ENCODE data around the gene TTC17.

DNA sequence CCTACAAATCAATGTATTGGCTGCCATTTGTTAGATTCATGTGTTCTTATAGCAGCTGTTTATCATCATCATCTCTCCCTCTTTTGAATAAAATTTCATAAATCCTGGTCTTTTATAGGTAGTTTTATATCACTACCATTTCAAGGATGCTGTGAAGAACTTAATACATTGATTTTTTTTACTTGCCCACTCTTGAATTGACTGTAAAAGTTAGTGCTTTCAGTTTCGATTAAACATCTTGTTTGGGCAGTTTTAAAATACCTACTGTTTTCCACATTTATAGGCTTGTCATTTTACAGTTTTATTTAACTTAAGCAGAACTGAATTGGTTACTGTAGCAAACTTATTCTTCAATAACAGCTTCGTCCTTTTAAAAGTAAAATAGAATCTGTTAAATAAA lies 59.5 kb downstream of the TTC17 start:
- TF ChIP-seq, protein P1, sequence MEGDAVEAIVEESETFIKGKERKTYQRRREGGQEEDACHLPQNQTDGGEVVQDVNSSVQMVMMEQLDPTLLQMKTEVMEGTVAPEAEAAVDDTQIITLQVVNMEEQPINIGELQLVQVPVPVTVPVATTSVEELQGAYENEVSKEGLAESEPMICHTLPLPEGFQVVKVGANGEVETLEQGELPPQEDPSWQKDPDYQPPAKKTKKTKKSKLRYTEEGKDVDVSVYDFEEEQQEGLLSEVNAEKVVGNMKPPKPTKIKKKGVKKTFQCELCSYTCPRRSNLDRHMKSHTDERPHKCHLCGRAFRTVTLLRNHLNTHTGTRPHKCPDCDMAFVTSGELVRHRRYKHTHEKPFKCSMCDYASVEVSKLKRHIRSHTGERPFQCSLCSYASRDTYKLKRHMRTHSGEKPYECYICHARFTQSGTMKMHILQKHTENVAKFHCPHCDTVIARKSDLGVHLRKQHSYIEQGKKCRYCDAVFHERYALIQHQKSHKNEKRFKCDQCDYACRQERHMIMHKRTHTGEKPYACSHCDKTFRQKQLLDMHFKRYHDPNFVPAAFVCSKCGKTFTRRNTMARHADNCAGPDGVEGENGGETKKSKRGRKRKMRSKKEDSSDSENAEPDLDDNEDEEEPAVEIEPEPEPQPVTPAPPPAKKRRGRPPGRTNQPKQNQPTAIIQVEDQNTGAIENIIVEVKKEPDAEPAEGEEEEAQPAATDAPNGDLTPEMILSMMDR (IDR thresholded peaks at IDR 0.05; ENCODE audit: insufficient read depth, low read depth, low read length), result no peak
- no peak for TF ChIP-seq EZH2 (IDR thresholded peaks at IDR 0.05; ENCODE audit: insufficient read depth, low read length)

All from astrocyte (in vitro differentiated cells and primary cell).